ENCODE results near the gene PRKCA.

Gene PRKCA

DNA sequence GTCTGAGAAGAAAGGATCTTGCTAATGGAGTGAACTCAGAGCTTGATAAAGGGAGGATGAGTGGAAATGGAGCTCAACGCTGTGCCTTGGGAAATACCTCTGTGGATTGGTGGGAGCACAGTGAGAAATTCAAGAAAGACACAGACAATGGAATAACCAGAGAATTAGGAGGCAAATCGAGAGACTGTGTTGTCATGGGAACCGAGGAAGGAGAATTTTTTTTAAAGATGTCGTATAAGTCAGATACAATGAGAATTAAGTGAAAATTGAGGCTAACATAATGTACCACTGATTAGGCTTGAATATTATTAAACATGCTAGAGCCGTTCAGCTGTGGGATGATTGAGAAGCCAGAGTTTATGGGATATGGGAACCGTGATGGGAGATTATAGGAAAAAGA is 134.2 kb downstream of the PRKCA start:
- Histone ChIP-seq H3K9me3 (no peaks in the 10 kb centered on the region), H3K36me3 (replicated peaks) (no peaks in the 10 kb centered on the region), H3K4me1 (no peaks in the 10 kb centered on the region; the same call in 1 of the 2 replicates), H3K27me3 (ENCODE audit: low read depth) (no peaks in the 10 kb centered on the region), H3K4me3 (no peak overlapping the region)
- in situ Hi-C loops (cut with MboI; ENCODE audit: low sequenced_read_pairs), result no loop called here
- no peak for DNase-seq (ENCODE audit: low spot score in 2 of 2)

GRCh38 chr17:66437476-66438026 is 135.1 kb downstream of the PRKCA start:
- DNase-seq (ENCODE audit: low spot score in 2 of 2), result no peak
- no peak overlapping the region for H3K4me3 ChIP-seq
- in situ Hi-C loops (cut with MboI; ENCODE audit: low sequenced_read_pairs), result no loop called here

DNA sequence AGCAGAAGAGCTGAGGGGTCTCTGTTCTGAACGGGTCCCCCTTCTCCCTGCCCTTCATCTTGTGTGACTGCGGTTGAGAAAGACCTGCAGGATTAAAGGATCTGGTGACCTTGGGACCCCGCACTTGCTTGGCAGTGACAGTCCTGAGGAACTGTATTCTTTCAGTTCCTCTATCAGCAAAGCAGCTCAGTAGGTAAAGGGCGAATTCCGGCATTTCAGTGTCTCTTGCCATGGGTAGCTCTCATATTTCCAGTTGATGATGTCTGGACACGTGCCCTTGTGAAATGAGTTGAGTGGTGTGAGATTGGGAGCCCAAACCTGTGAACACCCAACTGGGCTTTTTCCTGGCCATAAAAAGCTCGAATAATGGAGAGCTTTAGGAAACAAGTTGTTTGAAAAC is 135.7 kb downstream of the PRKCA start:
- Histone ChIP-seq H3K9me3 (no peaks in the 10 kb centered on the region), H3K36me3 (replicated peaks) (no peaks in the 10 kb centered on the region), H3K4me3 (no peak overlapping the region), H3K27me3 (ENCODE audit: low read depth) (no peaks in the 10 kb centered on the region), H3K4me1 (no peaks in the 10 kb centered on the region)
- no peak for DNase-seq (ENCODE audit: low spot score in 2 of 2)
- in situ Hi-C loops (cut with MboI; ENCODE audit: low sequenced_read_pairs), result no loop called here

More at GRCh38 chr17:66437476-66438026, 135.1 kb downstream of the PRKCA start:
- H3K27me3 ChIP-seq (ENCODE audit: low read depth), result no peaks in the 10 kb centered on the region
- H3K36me3 ChIP-seq (replicated peaks), result no peaks in the 10 kb centered on the region
- no peaks in the 10 kb centered on the region for H3K4me1 ChIP-seq
- no peaks in the 10 kb centered on the region for H3K9me3 ChIP-seq

DNA sequence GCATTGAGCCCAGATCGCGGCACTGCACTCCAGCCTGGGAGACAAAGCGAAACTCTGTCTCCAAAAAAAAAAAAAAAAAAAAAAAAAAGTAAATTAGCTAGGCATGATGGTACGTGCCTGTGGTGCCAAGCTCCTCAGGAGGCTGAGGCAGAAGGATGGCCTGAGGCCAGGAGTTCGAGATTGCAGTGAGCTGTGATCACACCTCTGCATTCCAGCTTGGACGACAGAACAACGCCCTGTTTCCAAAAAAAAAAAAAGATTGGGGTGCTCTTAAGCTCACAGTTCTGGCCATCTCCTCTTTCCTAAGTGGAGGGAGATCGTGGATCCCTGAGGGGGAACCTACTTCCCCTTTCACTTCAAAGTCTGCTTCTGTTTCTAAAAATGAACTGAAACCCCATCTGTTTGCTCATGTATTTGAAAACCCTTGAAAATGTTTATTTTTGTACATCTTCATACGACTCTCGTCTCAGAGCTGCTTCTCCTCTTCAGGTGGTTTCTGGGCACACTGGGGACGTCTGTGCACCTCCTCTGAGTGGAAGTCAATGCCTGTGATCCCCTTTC is 138.8 kb downstream of the PRKCA start:
- H3K4me3 ChIP-seq, result no peak overlapping the region
- no peaks in the 10 kb centered on the region for H3K36me3 ChIP-seq (replicated peaks)
- H3K27me3 ChIP-seq (ENCODE audit: low read depth), result no peaks in the 10 kb centered on the region
- no peaks in the 10 kb centered on the region for H3K4me1 ChIP-seq
- in situ Hi-C loops (cut with MboI; ENCODE audit: low sequenced_read_pairs), result no loop called here
- DNase-seq (ENCODE audit: low spot score in 2 of 2), result no peak
- no peaks in the 10 kb centered on the region for H3K9me3 ChIP-seq

- Histone ChIP-seq H3K9me3 (no peaks in the 10 kb centered on the region), H3K27me3 (ENCODE audit: low read depth) (no peaks in the 10 kb centered on the region), H3K36me3 (replicated peaks) (no peaks in the 10 kb centered on the region), H3K4me3 (no peak overlapping the region), H3K4me1 (no peaks in the 10 kb centered on the region)
- in situ Hi-C loops (cut with MboI; ENCODE audit: low sequenced_read_pairs), result no loop called here
- no peak for DNase-seq (ENCODE audit: low spot score in 2 of 2)
Measured at GRCh38 chr17:66443166-66443565, 140.8 kb downstream of the PRKCA start.

DNA sequence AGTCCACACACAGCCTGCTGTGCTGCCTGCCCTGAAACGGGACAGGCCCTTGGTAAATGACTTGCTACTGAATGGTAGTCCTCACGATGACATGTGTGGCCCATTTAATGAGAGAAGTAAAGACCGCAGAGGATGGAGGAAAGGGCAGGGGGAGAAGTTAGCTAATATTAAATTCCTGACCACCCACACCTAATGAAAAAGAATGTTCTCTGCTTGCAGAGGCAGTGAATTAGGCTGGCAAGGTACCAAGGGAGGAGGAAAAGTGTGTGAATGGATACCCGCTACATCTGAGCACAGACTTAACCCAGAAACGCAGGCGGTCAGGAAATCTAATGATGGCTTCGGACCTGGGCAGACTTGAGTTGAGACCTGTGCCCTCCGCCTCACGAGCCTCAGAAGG is 141.2 kb downstream of the PRKCA start:
- Histone ChIP-seq H3K9me3 (no peaks in the 10 kb centered on the region), H3K36me3 (replicated peaks) (no peaks in the 10 kb centered on the region), H3K27me3 (ENCODE audit: low read depth) (no peaks in the 10 kb centered on the region), H3K4me1 (no peaks in the 10 kb centered on the region), H3K4me3 (no peak overlapping the region)
- DNase-seq (ENCODE audit: low spot score in 2 of 2), result no peak
- in situ Hi-C loops (cut with MboI; ENCODE audit: low sequenced_read_pairs), result no loop called here

GRCh38 chr17:66444031-66444430 is 141.6 kb downstream of the PRKCA start:
- in situ Hi-C loops (cut with MboI; ENCODE audit: low sequenced_read_pairs), result no loop called here
- no peaks in the 10 kb centered on the region for H3K27me3 ChIP-seq (ENCODE audit: low read depth)
- H3K4me3 ChIP-seq, result no peak overlapping the region
- no peaks in the 10 kb centered on the region for H3K4me1 ChIP-seq
- no peak for DNase-seq (ENCODE audit: low spot score in 2 of 2)
- H3K36me3 ChIP-seq (replicated peaks), result no peaks in the 10 kb centered on the region
- H3K9me3 ChIP-seq, result no peaks in the 10 kb centered on the region

- H3K9me3 ChIP-seq, result no peaks in the 10 kb centered on the region
- H3K27me3 ChIP-seq (ENCODE audit: low read depth), result no peaks in the 10 kb centered on the region
- H3K4me3 ChIP-seq, result no peak overlapping the region
- in situ Hi-C loops (cut with MboI; ENCODE audit: low sequenced_read_pairs), result no loop called here
- DNase-seq (ENCODE audit: low spot score in 2 of 2), result no peak
- H3K36me3 ChIP-seq (replicated peaks), result no peaks in the 10 kb centered on the region
- no peaks in the 10 kb centered on the region for H3K4me1 ChIP-seq
Measured at GRCh38 chr17:66445229-66445628, 142.8 kb downstream of the PRKCA start.

- in situ Hi-C loops (cut with MboI; ENCODE audit: low sequenced_read_pairs), result no loop called here
- no peaks in the 10 kb centered on the region for H3K36me3 ChIP-seq (replicated peaks)
- H3K27me3 ChIP-seq (ENCODE audit: low read depth), result no peaks in the 10 kb centered on the region
- no peaks in the 10 kb centered on the region for H3K9me3 ChIP-seq
- DNase-seq (ENCODE audit: low spot score in 2 of 2), result no peak
- H3K4me3 ChIP-seq, result no peak overlapping the region
- H3K4me1 ChIP-seq, result no peaks in the 10 kb centered on the region
Measured at GRCh38 chr17:66446419-66446818, 144.0 kb downstream of the PRKCA start.

DNA sequence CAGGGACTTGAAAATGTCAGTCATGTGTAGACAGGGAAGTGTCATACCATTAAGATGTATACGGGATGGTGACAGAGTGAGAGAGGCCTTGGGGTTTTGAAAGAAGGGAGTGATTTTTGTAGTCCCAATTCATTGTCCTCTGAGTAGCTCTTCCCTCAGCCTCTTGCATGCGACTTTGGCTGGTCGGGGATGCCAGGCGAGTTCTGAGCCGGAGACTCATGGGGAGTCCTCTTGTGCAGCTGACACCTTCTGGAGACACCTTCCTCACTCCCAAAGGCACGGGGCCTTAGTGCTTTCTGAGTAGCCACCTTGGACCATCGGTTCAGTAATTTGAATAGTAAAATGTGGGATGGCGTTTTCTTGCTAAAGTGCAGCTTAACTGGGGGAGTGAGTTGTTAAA is 144.7 kb downstream of the PRKCA start:
- Histone ChIP-seq H3K4me1 (no peaks in the 10 kb centered on the region), H3K9me3 (no peaks in the 10 kb centered on the region)
- in situ Hi-C loops (cut with MboI; ENCODE audit: low sequenced_read_pairs), result no loop called here

GRCh38 chr17:66448026-66448639 is 145.7 kb downstream of the PRKCA start:
- no peaks in the 10 kb centered on the region for H3K27me3 ChIP-seq (ENCODE audit: low read depth)
- no peaks in the 10 kb centered on the region for H3K36me3 ChIP-seq (replicated peaks)
- no peaks in the 10 kb centered on the region for H3K4me1 ChIP-seq
- H3K9me3 ChIP-seq, result no peaks in the 10 kb centered on the region
- DNase-seq (ENCODE audit: low spot score in 2 of 2), result no peak
- H3K4me3 ChIP-seq, result no peak overlapping the region
- in situ Hi-C loops (cut with MboI; ENCODE audit: low sequenced_read_pairs), result no loop called here

More for the DNA sequence above, 144.7 kb downstream of the PRKCA start:
- Histone ChIP-seq H3K36me3 (replicated peaks) (no peaks in the 10 kb centered on the region), H3K4me3 (no peak overlapping the region), H3K27me3 (ENCODE audit: low read depth) (no peaks in the 10 kb centered on the region)
- no peak for DNase-seq (ENCODE audit: low spot score in 2 of 2)

DNA sequence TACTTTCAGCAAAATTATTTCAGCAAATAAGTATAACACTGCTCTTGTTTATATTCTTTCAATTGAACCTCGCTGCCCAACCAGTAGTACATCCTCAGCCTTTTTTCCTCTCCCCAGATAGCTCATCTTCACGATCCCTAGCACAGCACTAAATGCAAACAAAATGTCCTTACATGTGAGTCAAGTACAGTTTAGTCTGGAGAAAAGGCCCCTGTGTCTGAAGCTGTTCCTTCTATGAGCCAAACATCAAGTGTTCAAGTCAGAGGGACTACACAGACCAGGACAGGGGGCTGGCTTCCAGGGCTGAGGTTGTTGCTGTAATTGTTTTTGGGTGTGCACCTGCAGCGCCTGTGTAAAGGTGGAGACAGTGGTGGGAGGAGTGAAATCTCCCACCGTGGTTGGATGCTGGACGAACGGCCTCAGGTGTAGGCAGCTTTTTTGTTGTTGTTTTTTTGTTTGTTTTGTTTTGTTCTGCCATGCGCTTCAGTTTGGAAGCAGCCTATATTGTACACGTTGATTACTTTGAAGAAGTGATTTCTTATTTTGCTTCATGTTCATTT is 147.1 kb downstream of the PRKCA start:
- in situ Hi-C loops (cut with MboI; ENCODE audit: low sequenced_read_pairs), result no loop called here
- no peaks in the 10 kb centered on the region for H3K27me3 ChIP-seq (ENCODE audit: low read depth)
- no peaks in the 10 kb centered on the region for H3K36me3 ChIP-seq (replicated peaks)
- H3K4me1 ChIP-seq, result no peaks in the 10 kb centered on the region
- H3K4me3 ChIP-seq, result no peak overlapping the region
- no peak for DNase-seq (ENCODE audit: low spot score in 2 of 2)
- no peaks in the 10 kb centered on the region for H3K9me3 ChIP-seq

DNA sequence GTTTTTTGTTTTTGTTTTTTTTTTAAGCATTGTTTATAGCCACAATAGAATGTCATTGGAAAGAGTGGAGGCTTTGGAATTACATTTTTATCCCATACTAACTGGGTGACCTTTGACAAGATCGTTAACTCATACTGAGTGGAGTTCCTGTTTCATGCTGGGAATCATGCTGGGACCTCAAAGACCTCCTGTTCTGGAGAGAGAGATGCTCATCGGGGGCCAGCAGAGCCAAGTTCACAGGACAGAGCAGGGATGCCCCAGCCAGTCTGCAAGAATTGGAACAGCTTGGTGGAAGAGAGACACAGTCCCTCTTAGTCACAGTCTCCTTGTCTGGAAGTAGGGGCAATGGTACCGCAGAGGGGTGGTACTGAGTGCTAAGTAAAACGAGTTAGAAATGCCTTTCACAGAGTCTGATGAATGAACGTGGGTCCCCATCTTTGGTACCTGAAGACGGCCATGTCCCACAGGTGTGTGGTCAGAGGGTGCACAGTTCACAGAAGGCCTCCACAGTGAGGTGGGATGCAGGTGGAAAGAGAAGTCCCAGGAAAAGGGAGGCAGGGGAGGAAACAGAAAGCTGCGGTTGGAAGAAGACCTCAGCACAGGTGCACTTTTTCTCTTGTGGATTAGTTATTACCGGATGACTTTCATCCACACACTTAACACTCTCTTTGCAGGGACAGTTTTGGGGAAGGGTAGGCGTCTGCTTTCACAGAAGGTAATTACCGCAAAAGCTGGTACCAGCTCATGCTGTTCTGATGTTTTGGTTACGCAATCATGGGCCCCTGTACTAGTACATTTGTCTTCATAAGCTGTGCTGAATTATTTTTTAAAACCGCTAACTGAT is 147.8 kb downstream of the PRKCA start:
- H3K9me3 ChIP-seq, result no peaks in the 10 kb centered on the region
- in situ Hi-C loops (cut with MboI; ENCODE audit: low sequenced_read_pairs), result no loop called here
- DNase-seq (ENCODE audit: low spot score in 2 of 2), result no peak
- H3K27me3 ChIP-seq (ENCODE audit: low read depth), result no peaks in the 10 kb centered on the region
- no peaks in the 10 kb centered on the region for H3K4me1 ChIP-seq
- H3K36me3 ChIP-seq (replicated peaks), result no peaks in the 10 kb centered on the region
- H3K4me3 ChIP-seq, result no peak overlapping the region

- no peak overlapping the region for H3K4me3 ChIP-seq
- no peaks in the 10 kb centered on the region for H3K4me1 ChIP-seq
- no peaks in the 10 kb centered on the region for H3K27me3 ChIP-seq (ENCODE audit: low read depth)
- no peaks in the 10 kb centered on the region for H3K36me3 ChIP-seq (replicated peaks)
- no peaks in the 10 kb centered on the region for H3K9me3 ChIP-seq
- DNase-seq (ENCODE audit: low spot score in 2 of 2), result no peak
- in situ Hi-C loops (cut with MboI; ENCODE audit: low sequenced_read_pairs), result no loop called here
Measured at GRCh38 chr17:66450852-66451158, 148.4 kb downstream of the PRKCA start.
